PC-9 (cell line): ENCODE data around the gene PPA1.

Experiments
- EZH2 ChIP-seq: fragments of 200-600 bp; sonication (generic); IDR thresholded peaks from 2 replicates; pipeline ENCODE4 v1.8.0; 2017; ENCODE audit warnings: antibody characterized with exemption, low read depth
- TF ChIP-seq, protein P1 (sequence below): fragments of 200-600 bp; sonication (generic); conservative IDR thresholded peaks from 2 replicates; pipeline ENCODE4 v1.6.1; 2017; ENCODE audit warnings: mixed run types, antibody characterized with exemption, mild to moderate bottlenecking, moderate library complexity

DNA sequence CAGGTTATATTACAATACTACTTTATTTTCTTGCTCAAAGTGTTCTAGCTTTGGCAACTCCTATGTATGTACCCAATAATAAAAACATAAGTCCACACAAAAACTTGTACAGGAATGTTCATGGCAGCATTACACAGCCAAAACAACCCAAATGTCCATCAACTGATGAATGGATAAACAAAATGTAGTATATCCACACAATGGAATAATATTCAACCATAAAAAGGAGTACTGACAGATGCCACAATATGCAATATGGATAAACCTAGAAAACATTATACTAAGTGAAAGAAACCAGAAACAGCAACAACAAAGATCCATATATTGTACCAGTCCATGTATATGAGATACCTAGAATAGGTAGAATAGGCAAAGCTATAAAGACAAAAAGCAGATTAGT, 21.0 kb downstream of the PPA1 start:
- TF ChIP-seq EZH2 = no peak
- TF ChIP-seq, protein P1, sequence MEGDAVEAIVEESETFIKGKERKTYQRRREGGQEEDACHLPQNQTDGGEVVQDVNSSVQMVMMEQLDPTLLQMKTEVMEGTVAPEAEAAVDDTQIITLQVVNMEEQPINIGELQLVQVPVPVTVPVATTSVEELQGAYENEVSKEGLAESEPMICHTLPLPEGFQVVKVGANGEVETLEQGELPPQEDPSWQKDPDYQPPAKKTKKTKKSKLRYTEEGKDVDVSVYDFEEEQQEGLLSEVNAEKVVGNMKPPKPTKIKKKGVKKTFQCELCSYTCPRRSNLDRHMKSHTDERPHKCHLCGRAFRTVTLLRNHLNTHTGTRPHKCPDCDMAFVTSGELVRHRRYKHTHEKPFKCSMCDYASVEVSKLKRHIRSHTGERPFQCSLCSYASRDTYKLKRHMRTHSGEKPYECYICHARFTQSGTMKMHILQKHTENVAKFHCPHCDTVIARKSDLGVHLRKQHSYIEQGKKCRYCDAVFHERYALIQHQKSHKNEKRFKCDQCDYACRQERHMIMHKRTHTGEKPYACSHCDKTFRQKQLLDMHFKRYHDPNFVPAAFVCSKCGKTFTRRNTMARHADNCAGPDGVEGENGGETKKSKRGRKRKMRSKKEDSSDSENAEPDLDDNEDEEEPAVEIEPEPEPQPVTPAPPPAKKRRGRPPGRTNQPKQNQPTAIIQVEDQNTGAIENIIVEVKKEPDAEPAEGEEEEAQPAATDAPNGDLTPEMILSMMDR = no peak
